ENCODE measurements around the gene HYI. TPM values are rescaled to one million over a fixed set of nuclear protein-coding genes. Genes with fewer than 3 reads are reported as not detected.

Gene HYI
- polyA plus RNA-seq, 1 of the 3 experiments (the other 2 are of a cell fraction) = 11.1 TPM

DNA sequence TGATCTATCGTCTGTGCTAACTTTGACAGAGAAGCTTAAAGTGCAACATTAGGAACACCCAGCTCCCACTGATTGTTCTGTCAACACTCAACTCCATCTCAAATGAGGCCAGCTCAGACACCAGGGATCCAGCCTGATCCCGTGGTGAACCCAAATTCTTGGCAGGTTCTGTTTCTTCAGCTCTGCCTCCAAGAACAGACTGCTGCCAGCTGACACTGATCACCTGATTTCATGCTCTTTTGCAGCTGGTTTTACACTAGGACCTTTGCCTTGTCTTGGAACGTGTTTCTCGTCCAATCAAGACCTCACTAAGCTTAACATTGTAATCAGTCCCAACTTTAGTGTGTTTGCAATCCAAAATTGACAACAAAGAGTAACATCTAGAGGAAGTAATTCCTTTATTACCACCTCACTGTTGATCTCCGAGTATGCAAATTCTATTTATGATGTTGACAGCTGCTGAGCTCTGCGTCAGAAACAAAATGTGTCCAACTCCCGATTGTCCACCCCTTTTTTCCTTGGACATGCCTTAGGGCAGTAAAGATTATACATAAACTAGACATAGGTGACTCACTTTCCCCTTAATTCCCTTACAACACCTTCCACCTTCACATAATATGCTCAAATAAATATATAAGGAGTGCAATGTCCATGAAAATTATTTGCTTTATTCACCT lies 1.6 kb upstream of the HYI start:
- Histone ChIP-seq H3K9me3 (no peaks in the 10 kb centered on the region), H3K27ac (ENCODE audit: low read depth in 2 of 2, low read length in 1 of 2) (no peak overlapping the region), H2AFZ (ENCODE audit: low read depth) (no peak overlapping the region), H4K20me1 (ENCODE audit: insufficient read depth) (no peaks in the 10 kb centered on the region), H3K79me2 (ENCODE audit: insufficient read depth) (no peaks in the 10 kb centered on the region), H3K36me3 (replicated peaks in 1 of 2; ENCODE audit: control insufficient read depth in 1 of 2, insufficient read depth in 2 of 2, low read length in 1 of 2) (peaks cover 0 to 8% of the 10 kb centered on the region in 2 experiments), H3K9ac (no peak overlapping the region), H3K4me3 (ENCODE audit: low read depth in 2 of 2, low read length in 1 of 2) (no peak overlapping the region), H3K9me2 (no peaks in the 10 kb centered on the region), H3K27me3 (ENCODE audit: insufficient read depth) (no peaks in the 10 kb centered on the region), H3K4me1 (ENCODE audit: control insufficient read depth in 1 of 2, insufficient read depth in 2 of 2, low read depth in 1 of 2, low read length in 1 of 2) (peaks cover 0 to 15% of the 10 kb centered on the region in 2 experiments; a peak in 3 of 4 replicates), H3F3A (replicated peaks; ENCODE audit: insufficient read depth) (peaks cover 16% of the 10 kb centered on the region), H3K4me2 (no peak overlapping the region)
- ChIA-PET CTCF (interaction anchor here (1.2 to 1.7 kb wide), 3 partner anchors 13 to 479 kb away, joined by 4 read pairs; no protein-coding TSS in a partner anchor), POLR2A (no interaction called here)
- TF ChIP-seq GABPA (IDR thresholded peaks at IDR 0.05; ENCODE audit: low read depth) = no peak
- TF ChIP-seq GATA2 (CRISPR knock-in tag; IDR thresholded peaks at IDR 0.05) = no peak
- TF ChIP-seq SMC3 (IDR thresholded peaks at IDR 0.05; ENCODE audit: low read depth, low read length) = no peak
- no peak for TF ChIP-seq TCF12 (IDR thresholded peaks at IDR 0.05)
- TF ChIP-seq, protein P1, sequence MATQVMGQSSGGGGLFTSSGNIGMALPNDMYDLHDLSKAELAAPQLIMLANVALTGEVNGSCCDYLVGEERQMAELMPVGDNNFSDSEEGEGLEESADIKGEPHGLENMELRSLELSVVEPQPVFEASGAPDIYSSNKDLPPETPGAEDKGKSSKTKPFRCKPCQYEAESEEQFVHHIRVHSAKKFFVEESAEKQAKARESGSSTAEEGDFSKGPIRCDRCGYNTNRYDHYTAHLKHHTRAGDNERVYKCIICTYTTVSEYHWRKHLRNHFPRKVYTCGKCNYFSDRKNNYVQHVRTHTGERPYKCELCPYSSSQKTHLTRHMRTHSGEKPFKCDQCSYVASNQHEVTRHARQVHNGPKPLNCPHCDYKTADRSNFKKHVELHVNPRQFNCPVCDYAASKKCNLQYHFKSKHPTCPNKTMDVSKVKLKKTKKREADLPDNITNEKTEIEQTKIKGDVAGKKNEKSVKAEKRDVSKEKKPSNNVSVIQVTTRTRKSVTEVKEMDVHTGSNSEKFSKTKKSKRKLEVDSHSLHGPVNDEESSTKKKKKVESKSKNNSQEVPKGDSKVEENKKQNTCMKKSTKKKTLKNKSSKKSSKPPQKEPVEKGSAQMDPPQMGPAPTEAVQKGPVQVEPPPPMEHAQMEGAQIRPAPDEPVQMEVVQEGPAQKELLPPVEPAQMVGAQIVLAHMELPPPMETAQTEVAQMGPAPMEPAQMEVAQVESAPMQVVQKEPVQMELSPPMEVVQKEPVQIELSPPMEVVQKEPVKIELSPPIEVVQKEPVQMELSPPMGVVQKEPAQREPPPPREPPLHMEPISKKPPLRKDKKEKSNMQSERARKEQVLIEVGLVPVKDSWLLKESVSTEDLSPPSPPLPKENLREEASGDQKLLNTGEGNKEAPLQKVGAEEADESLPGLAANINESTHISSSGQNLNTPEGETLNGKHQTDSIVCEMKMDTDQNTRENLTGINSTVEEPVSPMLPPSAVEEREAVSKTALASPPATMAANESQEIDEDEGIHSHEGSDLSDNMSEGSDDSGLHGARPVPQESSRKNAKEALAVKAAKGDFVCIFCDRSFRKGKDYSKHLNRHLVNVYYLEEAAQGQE (IDR thresholded peaks at IDR 0.05; ENCODE audit: low read depth, low read length) = no peak
- TF ChIP-seq NRF1 (IDR thresholded peaks at IDR 0.05; ENCODE audit: low read depth, low read length) = no peak
- no peak for TF ChIP-seq TEAD4 (IDR thresholded peaks at IDR 0.05; ENCODE audit: borderline replicate concordance, insufficient read depth)
- TF ChIP-seq RXRA (IDR thresholded peaks at IDR 0.05; ENCODE audit: borderline replicate concordance, low read depth) = no peak
- TF ChIP-seq NFIC (IDR thresholded peaks at IDR 0.05; ENCODE audit: borderline replicate concordance) = no peak
- no peak for TF ChIP-seq RFX5 (IDR thresholded peaks at IDR 0.05; ENCODE audit: low read length)
- TF ChIP-seq YY1 (IDR thresholded peaks at IDR 0.05; ENCODE audit: low read depth) = no peak
- no peak for TF ChIP-seq JUND (IDR thresholded peaks at IDR 0.05)
- TF ChIP-seq MEF2A (IDR thresholded peaks at IDR 0.05; ENCODE audit: borderline replicate concordance, low read depth) = no peak
- TF ChIP-seq FOXM1 (IDR thresholded peaks at IDR 0.05; ENCODE audit: low read depth) = no peak
- TF ChIP-seq, protein P2, sequence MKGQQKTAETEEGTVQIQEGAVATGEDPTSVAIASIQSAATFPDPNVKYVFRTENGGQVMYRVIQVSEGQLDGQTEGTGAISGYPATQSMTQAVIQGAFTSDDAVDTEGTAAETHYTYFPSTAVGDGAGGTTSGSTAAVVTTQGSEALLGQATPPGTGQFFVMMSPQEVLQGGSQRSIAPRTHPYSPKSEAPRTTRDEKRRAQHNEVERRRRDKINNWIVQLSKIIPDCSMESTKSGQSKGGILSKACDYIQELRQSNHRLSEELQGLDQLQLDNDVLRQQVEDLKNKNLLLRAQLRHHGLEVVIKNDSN (IDR thresholded peaks at IDR 0.05; ENCODE audit: borderline replicate concordance, low read depth) = no peak
- TF ChIP-seq TAF1 (IDR thresholded peaks at IDR 0.05; ENCODE audit: borderline replicate concordance, low read depth, low read length) = no peak
- TF ChIP-seq EP300 (IDR thresholded peaks at IDR 0.05; ENCODE audit: borderline replicate concordance in 1 of 2, low read depth in 1 of 2, low read length in 1 of 2) = no peak
- no peak for DNase-seq
- WGBS (ENCODE audit: low lambda C conversion rate) = 85% methylated on average over 7 of the region's 7 CpGs

Data from SK-N-SH (cell line).